ENCODE data around the gene FRAS1.
"Not testable (repeated sequence)": the region's sequence is repeated elsewhere in the genome, so short reads cannot be mapped to it uniquely, and the experiment has no call there.

FRAS1 gene, protein sequence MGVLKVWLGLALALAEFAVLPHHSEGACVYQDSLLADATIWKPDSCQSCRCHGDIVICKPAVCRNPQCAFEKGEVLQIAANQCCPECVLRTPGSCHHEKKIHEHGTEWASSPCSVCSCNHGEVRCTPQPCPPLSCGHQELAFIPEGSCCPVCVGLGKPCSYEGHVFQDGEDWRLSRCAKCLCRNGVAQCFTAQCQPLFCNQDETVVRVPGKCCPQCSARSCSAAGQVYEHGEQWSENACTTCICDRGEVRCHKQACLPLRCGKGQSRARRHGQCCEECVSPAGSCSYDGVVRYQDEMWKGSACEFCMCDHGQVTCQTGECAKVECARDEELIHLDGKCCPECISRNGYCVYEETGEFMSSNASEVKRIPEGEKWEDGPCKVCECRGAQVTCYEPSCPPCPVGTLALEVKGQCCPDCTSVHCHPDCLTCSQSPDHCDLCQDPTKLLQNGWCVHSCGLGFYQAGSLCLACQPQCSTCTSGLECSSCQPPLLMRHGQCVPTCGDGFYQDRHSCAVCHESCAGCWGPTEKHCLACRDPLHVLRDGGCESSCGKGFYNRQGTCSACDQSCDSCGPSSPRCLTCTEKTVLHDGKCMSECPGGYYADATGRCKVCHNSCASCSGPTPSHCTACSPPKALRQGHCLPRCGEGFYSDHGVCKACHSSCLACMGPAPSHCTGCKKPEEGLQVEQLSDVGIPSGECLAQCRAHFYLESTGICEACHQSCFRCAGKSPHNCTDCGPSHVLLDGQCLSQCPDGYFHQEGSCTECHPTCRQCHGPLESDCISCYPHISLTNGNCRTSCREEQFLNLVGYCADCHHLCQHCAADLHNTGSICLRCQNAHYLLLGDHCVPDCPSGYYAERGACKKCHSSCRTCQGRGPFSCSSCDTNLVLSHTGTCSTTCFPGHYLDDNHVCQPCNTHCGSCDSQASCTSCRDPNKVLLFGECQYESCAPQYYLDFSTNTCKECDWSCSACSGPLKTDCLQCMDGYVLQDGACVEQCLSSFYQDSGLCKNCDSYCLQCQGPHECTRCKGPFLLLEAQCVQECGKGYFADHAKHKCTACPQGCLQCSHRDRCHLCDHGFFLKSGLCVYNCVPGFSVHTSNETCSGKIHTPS (N-terminal part only)

DNA sequence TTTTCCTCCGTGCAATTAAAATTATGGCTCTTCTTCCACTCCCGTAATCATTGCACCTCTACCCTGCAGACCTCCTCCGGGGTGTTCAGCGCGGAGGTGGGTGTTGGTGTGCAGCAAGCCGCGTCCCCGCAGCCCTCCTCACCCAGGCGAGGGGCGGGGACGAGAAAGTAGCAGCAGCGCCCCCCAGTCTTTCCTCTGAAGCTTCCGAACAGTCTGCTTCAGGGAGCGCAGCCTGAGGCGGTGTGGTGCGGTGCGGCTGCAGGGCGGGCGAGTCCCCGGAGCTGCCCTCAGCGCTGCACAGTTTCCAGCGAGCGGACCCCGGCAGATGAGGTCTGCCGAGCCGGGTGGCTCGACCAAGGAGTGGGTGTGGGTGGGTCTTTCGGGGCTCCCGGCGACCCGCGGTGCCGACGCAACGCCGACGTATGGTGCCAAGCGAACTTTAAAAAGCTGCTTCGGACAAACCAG lies at the start of gene FRAS1:
FRAS1 (plus strand) TSS at position 189 of the 465 bp plus-strand sequence. CDS start 687 bp downstream, outside the sequence.
- no peak for DNase-seq (ENCODE audit: low read depth in 2 of 2)

DNA sequence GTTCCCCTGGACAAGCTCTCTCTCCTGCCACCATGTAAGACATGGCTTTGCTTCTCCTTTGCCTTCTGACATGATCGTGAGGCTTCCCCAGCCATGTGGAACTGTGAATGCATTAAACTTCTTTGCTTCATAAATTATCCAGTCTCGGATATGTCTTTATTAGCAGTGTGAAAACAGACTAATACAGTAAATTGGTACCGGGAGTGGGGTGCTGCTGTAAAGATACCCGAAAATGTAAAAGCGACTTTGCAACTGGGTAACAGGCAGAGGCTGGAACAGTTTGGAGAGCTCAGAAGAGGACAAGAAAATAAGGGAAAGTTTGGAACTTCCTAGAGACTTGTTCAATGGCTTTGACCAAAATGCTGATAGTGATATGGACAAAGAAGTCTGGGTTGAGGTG lies 46.1 kb upstream of the FRAS1 start:
- not testable (repeated sequence) for DNase-seq (ENCODE audit: low read depth in 2 of 2)

DNA sequence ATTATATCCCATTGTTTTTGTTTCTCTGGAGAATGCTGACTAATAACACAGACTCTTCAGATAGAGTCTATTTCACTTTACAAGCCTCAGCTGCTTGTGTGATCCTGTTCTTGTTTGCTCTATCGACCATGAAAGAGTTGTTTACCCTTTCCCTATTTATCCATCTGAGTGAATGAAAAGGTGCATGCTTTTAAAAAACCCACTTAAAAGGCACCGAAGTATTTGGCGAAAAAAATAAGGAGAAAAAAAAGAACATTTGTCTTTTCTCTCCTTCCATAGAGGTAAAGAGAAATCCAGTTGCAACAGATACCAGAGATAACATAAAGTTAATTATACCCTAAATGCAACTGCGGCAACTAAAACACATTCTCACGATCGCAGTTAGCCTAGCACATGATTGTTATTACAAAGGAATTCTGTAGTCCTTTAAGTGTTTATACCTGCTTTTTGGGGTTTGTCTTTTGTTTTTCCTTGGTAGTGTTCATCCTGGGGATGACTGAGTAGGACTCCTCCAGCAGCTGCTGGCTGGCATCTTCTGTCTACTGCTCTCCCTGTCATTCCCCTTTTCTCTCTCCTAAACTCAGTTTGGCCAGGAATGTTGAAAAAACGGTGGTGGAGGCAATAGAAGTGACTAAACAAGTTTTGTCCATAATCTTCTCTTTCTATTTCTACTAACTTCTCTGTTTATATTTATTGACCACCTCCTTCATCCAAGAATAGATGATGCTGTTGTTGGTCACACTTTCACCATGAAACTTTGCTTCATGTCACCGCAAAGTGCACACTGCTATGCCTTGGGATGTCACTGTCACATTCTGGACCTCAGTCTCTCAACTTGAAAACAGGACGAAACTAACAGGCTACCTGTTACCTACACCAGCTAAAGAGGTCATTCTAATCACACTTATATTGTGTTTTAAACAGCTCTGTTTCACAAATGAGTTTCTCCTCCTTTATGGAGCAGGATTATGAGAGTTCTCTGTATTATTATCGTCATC lies 41.9 kb upstream of the FRAS1 start:
- no peak for DNase-seq (ENCODE audit: low read depth in 2 of 2)

DNA sequence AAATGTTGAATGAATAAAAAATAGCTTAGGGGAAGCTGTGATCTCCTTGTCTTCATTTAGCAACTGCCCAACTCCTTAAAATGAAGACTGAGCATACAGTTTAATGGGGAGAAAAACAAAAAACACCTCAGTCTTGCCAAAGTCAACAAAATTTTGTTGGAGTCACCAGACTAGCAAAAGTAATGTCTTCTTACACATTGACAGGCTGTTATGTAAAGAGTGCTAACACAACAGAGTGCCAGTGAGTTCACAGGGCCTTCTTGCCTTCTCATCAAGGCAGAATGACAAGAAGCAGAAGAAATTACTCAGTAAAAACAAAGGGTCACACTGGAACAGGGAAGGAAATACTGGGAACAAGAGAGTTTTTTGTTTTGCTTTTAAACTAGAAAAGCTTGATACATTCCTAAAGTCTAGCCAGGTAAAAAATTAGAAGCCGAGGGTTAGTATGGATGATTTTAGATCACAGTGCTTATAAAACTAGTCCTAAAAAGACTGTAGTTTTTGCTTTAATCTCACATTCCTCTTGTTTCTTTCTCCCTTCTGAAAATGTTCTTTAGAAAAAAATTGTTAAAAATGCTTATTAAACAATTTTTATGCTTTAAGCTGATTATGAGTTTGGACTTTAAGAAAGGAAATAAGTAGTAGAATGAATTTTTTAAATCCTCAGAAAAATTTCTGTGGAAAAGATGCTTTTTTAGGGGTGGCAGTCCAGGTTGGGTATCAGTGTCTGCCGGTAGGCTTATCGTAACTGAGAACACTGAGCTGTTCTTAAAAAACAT lies 38.7 kb upstream of the FRAS1 start:
- DNase-seq (ENCODE audit: low read depth in 2 of 2) = no peak

DNA sequence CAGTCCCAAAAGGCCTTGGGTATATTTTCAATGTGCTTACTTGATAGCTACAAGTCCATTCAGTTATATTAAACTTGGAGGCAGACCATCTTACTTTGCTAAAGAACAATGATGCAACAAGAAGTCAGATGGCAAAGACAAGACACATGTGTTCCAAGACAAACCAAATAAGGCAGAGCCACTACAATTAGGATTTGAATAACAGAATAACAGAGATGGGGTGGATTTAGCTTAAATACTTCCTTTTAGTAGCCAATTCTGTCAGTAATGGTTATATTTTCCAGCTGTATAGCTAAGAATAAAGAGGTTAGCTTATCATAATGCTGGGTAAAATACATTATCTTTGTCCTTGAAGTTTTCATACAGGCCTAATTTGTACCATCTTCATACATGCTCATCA lies 37.7 kb upstream of the FRAS1 start:
- DNase-seq (ENCODE audit: low read depth in 2 of 2) = no peak

DNA sequence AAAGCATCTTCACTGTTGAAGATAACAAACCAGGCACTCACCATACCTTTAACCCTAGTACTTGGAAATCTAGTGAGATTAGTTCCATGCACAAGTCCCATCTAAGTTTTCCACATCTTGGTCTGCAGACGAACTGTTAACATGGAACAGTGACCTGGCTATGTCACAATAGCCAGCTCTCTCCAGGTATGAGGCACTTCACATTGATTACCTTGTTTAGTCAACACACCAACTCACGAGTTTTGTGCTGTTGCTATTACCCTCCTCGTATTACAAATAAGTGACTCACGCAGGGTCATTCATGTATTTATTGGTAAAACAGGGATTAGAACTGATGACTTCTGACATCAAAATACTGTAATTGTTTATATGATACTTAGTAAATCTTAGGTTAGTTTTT lies 36.4 kb upstream of the FRAS1 start:
- DNase-seq (ENCODE audit: low read depth in 2 of 2) = no peak

DNA sequence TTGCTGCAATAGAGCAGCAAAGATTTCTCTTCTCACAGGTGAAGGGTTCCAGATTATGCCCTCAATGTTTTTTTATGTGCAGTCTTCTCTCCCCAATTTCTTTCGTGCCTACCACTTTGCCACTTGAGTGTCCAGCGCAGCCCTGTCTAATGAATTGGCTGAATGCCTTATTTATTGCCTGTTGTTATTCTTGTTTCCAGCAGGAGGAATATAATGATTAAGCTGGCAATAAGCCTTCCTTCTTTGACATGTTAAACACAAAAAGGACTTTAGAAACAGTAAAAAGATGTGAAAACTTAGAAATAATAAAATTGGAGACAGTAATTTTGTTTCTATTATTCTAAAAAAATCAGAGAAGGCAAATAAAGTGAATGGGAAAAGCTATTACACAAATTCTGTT lies 34.6 kb upstream of the FRAS1 start:
- DNase-seq (ENCODE audit: low read depth in 2 of 2) = no peak

DNA sequence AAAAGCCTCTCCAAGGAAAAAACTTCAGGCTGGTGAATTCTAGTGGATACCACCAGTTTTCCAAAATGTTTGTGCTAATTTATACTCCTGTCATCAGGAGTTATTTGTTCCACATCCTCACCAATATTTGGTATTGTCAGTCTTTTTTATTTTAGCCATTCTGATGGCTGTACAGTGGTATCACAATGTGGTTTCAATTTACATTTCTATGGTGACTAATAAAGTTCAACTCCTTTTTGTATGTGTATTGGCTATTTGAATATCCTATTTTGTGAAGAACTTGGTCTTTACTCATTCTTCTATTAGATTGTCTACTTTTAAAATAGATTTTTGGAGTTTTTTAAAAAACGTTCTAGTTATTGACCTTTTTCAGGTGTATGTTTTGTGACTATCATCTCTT lies 33.0 kb upstream of the FRAS1 start:
- DNase-seq (ENCODE audit: low read depth in 2 of 2) = no peak

DNA sequence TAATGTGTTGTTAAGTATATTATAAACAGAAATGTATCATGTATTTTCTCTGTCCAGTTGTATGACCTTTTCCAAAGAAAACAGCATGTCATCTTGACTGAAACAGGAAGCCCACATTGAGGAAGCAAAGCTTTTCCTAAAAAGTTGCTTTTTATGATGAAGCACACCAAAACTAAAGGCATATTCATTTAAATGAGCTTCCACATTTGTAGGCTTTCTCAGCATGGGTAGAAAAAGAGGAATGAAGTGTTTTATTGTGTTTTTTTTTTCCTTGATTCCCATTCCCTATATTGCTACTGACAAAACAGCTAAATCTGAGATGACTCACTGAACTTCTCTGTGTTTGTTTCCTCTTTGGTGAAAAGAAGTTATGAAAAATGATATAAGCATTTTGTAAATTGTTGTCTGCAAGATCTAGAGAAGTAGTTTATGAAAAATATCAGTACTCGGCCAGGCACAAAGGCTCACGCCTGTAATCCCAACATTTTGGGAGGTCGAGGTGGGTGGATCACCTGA lies 32.5 kb upstream of the FRAS1 start:
- DNase-seq (ENCODE audit: low read depth in 2 of 2) = no peak

DNA sequence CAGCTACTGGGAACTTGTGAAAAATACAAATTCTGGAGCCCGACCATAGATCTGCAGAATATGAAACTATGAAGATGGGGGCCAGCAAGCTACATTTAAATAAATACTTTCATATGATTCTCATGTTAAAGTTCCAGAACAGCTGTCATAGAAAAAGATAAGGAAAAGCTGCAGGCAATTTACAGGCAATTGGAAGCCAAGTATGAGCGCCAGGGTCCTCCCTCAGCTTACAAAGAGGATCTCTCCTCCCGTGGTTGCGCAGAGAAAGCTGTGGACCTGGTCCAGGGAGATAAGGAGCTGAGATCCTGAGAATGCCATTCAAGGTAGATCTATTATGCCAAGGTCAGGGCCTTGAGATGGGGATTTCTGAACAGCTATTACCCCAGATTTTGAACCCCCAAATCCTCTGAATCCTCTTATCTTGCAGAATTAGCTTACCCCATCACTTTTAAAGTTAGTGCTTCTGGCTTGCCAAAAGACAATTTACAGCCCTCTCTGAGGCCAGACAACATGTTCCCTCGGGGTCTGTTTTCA lies 25.6 kb upstream of the FRAS1 start:
- DNase-seq (ENCODE audit: low read depth in 2 of 2) = no peak

DNA sequence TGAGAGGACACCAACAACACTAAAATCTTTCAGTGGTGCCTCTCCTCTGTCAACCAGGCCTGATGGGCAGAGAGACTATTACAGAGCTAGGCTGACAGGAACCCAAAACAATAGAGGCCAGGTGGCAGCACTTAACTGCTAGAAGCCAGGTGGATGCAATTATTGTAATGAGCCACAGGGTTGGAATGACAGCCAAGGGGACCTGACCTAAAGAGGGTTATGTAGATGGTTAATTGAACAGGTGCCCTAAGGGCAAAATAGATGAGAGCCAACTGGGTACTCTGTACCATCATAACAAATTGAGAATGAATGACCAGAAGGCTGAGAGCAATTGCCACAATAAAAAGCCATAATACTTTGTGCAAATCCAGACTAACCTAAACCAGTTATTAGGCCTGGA lies 24.7 kb upstream of the FRAS1 start:
- no peak for DNase-seq (ENCODE audit: low read depth in 2 of 2)

DNA sequence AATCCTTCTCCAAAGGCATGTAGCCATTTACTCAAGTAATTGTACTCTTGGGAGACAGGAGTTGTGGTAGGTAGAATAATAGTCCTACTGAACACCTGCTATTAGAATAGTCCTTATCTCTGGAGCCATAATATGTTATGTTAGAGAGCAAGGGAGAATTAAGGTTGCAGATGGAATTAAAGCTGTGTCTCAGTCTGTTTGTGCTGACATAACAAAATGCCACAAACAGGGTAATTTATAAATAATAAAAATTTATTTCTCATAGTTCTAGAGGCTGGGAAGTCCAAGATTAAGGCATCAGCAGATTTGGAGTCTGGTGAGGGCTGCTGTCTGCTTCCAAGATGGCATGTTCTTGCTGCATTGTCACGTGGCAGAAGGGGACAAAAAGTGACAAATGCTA lies 24.2 kb upstream of the FRAS1 start:
- no peak for DNase-seq (ENCODE audit: low read depth in 2 of 2)

DNA sequence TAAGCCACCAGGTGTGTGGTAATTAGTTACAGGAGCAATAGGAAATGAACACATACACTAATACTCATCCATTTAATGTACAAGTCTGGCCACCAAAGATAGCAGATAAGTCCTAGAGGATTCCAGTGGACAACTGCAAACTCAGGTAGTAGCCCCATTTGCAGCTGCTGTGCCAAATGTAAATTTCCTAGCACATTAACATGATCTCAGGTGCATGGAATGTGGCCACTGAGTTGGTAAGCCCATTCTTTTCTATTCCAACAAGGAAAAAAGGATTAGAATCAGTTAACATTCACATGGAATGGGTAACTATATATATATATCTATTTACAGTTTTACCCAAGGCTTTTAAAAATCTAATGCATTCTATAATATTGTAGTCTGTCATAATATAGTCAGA lies 23.3 kb upstream of the FRAS1 start:
- no peak for DNase-seq (ENCODE audit: low read depth in 2 of 2)

DNA sequence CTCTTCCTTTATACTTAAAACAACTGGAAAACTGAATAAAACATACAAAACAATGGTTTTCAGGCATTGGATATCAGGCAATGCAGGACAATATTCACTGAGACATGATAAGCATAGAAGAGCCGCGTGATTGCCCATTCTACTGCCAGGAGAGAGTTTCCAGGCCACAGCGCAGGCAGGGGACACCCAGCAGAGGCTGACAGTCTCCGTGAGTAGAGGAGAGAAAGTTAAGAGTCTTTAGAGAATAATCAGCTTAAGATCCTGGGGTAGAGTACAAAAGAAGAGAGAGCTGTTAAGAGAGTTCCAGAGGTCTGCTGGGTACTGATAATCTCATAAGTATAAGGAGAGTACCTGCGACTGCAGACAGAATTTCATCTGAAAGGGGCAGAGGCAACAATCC lies 18.4 kb upstream of the FRAS1 start:
- DNase-seq (ENCODE audit: low read depth in 2 of 2) = no peak

DNA sequence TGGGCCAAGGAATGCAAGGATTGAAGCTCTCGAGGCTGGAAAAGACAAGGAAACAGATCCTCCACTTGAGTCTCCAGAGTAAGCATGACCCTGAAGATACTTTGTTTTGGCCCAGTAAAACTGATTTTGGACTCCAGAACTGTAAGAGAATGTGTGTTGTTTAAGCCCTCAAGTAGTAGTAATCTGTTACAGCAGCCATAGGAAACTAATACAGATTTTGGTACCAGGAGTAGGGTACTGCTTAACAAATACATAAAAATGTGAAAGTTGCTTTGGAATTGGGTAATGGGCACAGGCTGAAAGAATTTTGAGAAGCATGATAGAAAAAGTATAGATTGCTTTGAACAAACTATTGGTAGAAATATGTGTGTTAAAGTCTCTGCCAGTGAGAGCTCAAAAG lies 17.4 kb upstream of the FRAS1 start:
- DNase-seq (ENCODE audit: low read depth in 2 of 2) = no peak

DNA sequence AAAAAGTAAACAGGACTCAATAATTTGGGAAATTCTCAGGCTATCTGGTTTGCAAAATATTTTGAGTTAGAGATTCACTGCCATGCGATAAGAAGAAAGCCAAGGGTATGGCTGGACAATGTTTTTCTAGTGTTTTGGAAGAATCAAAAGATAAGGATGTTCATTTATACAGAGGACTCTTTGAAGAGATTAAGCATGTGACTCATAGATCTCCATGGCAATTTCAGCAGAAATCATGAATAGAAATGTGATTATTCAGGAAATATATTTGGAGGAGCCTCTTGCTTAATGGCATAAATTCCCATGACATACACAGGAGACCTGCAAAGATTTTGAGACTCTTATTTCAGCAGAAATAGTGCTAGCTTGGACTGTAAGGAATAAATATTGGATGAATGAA lies 16.7 kb upstream of the FRAS1 start:
- DNase-seq (ENCODE audit: low read depth in 2 of 2) = no peak

DNA sequence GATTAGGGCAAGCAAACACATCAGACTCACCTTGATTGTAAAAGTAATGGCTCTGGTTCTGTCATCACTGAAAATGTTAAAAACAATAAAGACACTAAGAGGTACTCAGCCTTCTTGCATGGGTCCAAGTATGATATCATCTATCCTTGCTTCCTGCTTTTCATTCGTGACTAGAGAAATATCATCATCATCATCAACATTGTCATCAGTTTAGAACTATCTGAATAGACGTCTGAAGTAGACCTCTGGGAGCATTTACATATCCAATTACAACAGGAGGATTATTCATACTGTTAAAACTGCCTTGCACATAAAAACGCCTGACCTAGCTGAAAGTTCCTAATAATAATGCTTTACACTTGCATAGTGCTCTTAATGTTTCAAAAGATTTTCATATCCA lies 9.8 kb upstream of the FRAS1 start:
- no peak for DNase-seq (ENCODE audit: low read depth in 2 of 2)

DNA sequence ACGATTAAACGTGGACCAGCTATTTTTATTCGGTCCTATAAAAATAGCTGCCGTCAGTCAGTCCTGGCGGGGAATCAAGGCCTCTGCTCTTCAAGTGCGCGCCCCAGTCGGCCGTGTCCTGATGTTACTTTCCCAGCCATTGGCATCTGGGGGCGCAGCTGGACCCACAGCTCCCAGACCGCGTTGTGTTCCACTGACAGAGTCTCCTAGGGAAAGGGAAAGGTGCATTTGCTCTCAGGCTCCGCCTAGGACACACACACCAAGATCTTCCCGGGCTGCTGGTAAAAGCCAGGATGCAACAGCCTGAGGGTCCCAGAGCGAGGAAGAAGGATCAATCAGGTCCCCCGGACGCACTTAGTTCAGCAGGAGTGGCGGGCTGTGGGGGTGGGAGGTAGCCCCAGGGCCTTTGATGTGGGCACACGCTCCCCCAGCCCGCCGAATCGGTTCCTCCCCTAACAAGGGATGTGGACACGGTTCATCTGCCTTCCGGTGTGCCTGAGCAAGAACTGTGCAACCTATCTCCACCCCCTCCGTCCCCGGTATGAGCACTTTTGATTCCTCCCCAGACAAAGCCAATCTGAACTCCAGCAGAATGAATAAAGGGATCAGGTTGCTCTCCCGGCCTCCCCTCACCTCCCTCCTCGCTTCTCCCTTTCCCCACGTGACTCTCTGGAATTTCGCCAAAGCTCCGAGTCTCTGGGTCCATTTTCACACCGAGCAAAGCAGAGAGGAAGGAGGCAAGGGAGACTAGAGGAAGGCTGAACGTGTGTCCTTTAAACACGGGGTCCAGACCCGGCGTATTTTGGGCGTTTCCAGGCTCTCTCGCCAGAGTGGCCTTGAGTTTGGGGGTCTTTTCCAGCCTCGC lies 626 bp upstream of the FRAS1 start:
- DNase-seq (ENCODE audit: low read depth in 2 of 2) = no peak

All from stimulated activated CD8-positive, alpha-beta memory T cell treated with anti-CD3 and anti-CD28 coated beads, Interleukin-2, amount 100 ng/mL, for 48 hours (primary cell).